Mesendoderm (in vitro differentiated cells): Measurements from ENCODE around the gene HPX.

Experiments used
- DNase-seq: peaks from one replicate; pipeline ENCODE4 v3.0.0; 2013
- H2AK5ac ChIP-seq: 2 replicates; pipeline ENCODE4 v1.6.1; 2013; ENCODE audit warnings: low read length, inconsistent platforms
- H2BK120ac ChIP-seq: 2 replicates; pipeline ENCODE4 v1.6.1; 2013; ENCODE audit warnings: low read depth, mild to moderate bottlenecking, low read length, moderate library complexity, mixed read lengths
- H2BK15ac ChIP-seq: replicated peaks from 2 replicates; pipeline ENCODE4 v1.6.1; 2013; ENCODE audit warnings: low read depth, mild to moderate bottlenecking, moderate library complexity
- H2BK5ac ChIP-seq: 2 replicates; pipeline ENCODE4 v1.6.1; 2013; ENCODE audit warnings: low read length, inconsistent platforms
- H3K18ac ChIP-seq: 2 replicates; pipeline ENCODE4 v1.6.1; 2013; ENCODE audit warnings: mild to moderate bottlenecking, low read length, mixed read lengths
- H3K23ac ChIP-seq: one replicate; pipeline ENCODE4 v1.6.1; 2013; ENCODE audit warnings: low read length
- H3K27ac ChIP-seq: 2 replicates; pipeline ENCODE4 v1.5.1; 2013; ENCODE audit warnings: low read depth, mild to moderate bottlenecking, inconsistent platforms, low read length, moderate library complexity
- H3K27me3 ChIP-seq: 2 replicates; pipeline ENCODE4 v1.6.1; 2013; ENCODE audit warnings: low read length, control low read depth, mild to moderate bottlenecking, inconsistent platforms; ENCODE audit not compliant: insufficient read depth, poor library complexity
- H3K36me3 ChIP-seq: 2 replicates; pipeline ENCODE4 v1.6.1; 2013; ENCODE audit warnings: low read length, inconsistent platforms; ENCODE audit not compliant: control insufficient read depth, insufficient read depth
- H3K4ac ChIP-seq: one replicate; pipeline ENCODE4 v1.6.1; 2013; ENCODE audit warnings: low read depth, mild to moderate bottlenecking, low read length, moderate library complexity
- H3K4me1 ChIP-seq: 2 replicates; pipeline ENCODE4 v1.6.1; 2013; ENCODE audit warnings: low read depth, low read length, inconsistent platforms; ENCODE audit not compliant: control insufficient read depth
- H3K4me2 ChIP-seq: 2 replicates; pipeline ENCODE4 v1.6.1; 2013; ENCODE audit warnings: low read length
- H3K4me3 ChIP-seq: 2 replicates; pipeline ENCODE4 v1.5.1; 2013; ENCODE audit warnings: mild to moderate bottlenecking, low read length
- H3K56ac ChIP-seq: one replicate; pipeline ENCODE4 v1.6.1; 2013; ENCODE audit warnings: low read length
- H3K79me1 ChIP-seq: 2 replicates; pipeline ENCODE4 v1.6.1; 2013; ENCODE audit warnings: low read length, inconsistent platforms
- H3K79me2 ChIP-seq: 2 replicates; pipeline ENCODE4 v1.6.1; 2013; ENCODE audit warnings: mild to moderate bottlenecking, low read length; ENCODE audit not compliant: control insufficient read depth, insufficient read depth
- H3K9ac ChIP-seq: 2 replicates; pipeline ENCODE4 v1.6.1; 2013; ENCODE audit warnings: low read length, inconsistent platforms
- H4K5ac ChIP-seq: one replicate; pipeline ENCODE4 v1.6.1; 2013; ENCODE audit warnings: low read length
- H4K8ac ChIP-seq: one replicate; pipeline ENCODE4 v1.6.1; 2013; ENCODE audit warnings: low read depth, mild to moderate bottlenecking, control low read depth, low read length, moderate library complexity
- WGBS: extraction: QIAGEN DNeasy Blood & Tissue Kit; methylation state at CpG from one replicate; pipeline ENCODE4 v1.1.7; 2013; ENCODE audit warnings: low lambda C conversion rate, missing lambda C conversion rate; ENCODE audit not compliant: insufficient coverage; ENCODE audit errors: extremely low coverage; 5-methylcytosine and 5-hydroxymethylcytosine counted together

HPX gene

GRCh38 chr11:6413791-6414201 lies 27.0 kb downstream of the HPX start:
- no CpG with 5 or more reads among the region's 12 CpGs for WGBS
- no peak overlapping the region for H3K9ac ChIP-seq

GRCh38 chr11:6411594-6412031 lies 29.2 kb downstream of the HPX start:
- H2BK120ac ChIP-seq: no peak overlapping the region
- no peak overlapping the region for H2AK5ac ChIP-seq
- no peak for DNase-seq
- no peak overlapping the region for H2BK15ac ChIP-seq
- no peak overlapping the region for H3K9ac ChIP-seq
- no peak overlapping the region for H2BK5ac ChIP-seq
- no peak overlapping the region for H3K4ac ChIP-seq
- no peaks in the 10 kb centered on the region for H3K4me1 ChIP-seq
- H3K79me1 ChIP-seq: no peaks in the 10 kb centered on the region
- H3K56ac ChIP-seq: no peak overlapping the region
- no peak overlapping the region for H3K4me2 ChIP-seq
- WGBS: no CpG with 5 or more reads among the region's 10 CpGs
- H3K36me3 ChIP-seq: no peaks in the 10 kb centered on the region
- H3K4me3 ChIP-seq: no peak overlapping the region
- no peak overlapping the region for H4K8ac ChIP-seq
- no peaks in the 10 kb centered on the region for H3K27me3 ChIP-seq
- no peak overlapping the region for H3K18ac ChIP-seq
- no peaks in the 10 kb centered on the region for H3K79me2 ChIP-seq
- H3K23ac ChIP-seq: no peak overlapping the region
- H4K5ac ChIP-seq: no peak overlapping the region
- no peak overlapping the region for H3K27ac ChIP-seq

More at GRCh38 chr11:6413791-6414201, 27.0 kb downstream of the HPX start:
- no peak overlapping the region for H3K18ac ChIP-seq
- no peak overlapping the region for H3K56ac ChIP-seq
- H3K4me3 ChIP-seq: no peak overlapping the region
- no peak overlapping the region for H4K5ac ChIP-seq
- H3K27me3 ChIP-seq: no peaks in the 10 kb centered on the region
- H3K4me1 ChIP-seq: peaks cover 2% of the 10 kb centered on the region
- DNase-seq: no peak
- H3K4ac ChIP-seq: no peak overlapping the region
- no peaks in the 10 kb centered on the region for H3K79me1 ChIP-seq
- H2BK15ac ChIP-seq: no peak overlapping the region
- no peak overlapping the region for H3K23ac ChIP-seq
- no peaks in the 10 kb centered on the region for H3K36me3 ChIP-seq
- no peak overlapping the region for H2BK5ac ChIP-seq
- no peak overlapping the region for H2BK120ac ChIP-seq
- no peak overlapping the region for H3K4me2 ChIP-seq
- H2AK5ac ChIP-seq: no peak overlapping the region
- H3K79me2 ChIP-seq: no peaks in the 10 kb centered on the region
- no peak overlapping the region for H4K8ac ChIP-seq
- H3K27ac ChIP-seq: no peak overlapping the region

GRCh38 chr11:6410695-6411430 lies 29.9 kb downstream of the HPX start:
- Histone ChIP-seq H3K27ac (no peak overlapping the region), H2BK5ac (no peak overlapping the region), H2BK120ac (no peak overlapping the region), H3K4ac (no peak overlapping the region), H3K18ac (no peak overlapping the region), H3K56ac (no peak overlapping the region), H3K23ac (no peak overlapping the region), H2AK5ac (no peak overlapping the region), H3K79me1 (no peaks in the 10 kb centered on the region), H2BK15ac (no peak overlapping the region), H4K5ac (no peak overlapping the region), H3K27me3 (no peaks in the 10 kb centered on the region), H3K4me1 (no peaks in the 10 kb centered on the region), H4K8ac (no peak overlapping the region), H3K4me3 (no peak overlapping the region), H3K36me3 (no peaks in the 10 kb centered on the region), H3K4me2 (no peak overlapping the region), H3K79me2 (no peaks in the 10 kb centered on the region), H3K9ac (no peak overlapping the region)
- no peak for DNase-seq
- no CpG with 5 or more reads among the region's 23 CpGs for WGBS

GRCh38 chr11:6406370-6406769 lies 34.4 kb downstream of the HPX start:
- no CpG with 5 or more reads among the region's 2 CpGs for WGBS
- Histone ChIP-seq H3K4me1 (no peaks in the 10 kb centered on the region), H3K79me1 (no peaks in the 10 kb centered on the region), H3K56ac (no peak overlapping the region), H3K4me3 (no peak overlapping the region), H3K4ac (no peak overlapping the region), H2BK15ac (no peak overlapping the region), H3K36me3 (no peaks in the 10 kb centered on the region), H2BK120ac (no peak overlapping the region), H3K23ac (no peak overlapping the region), H3K27me3 (no peaks in the 10 kb centered on the region), H4K5ac (no peak overlapping the region), H3K27ac (no peak overlapping the region), H3K79me2 (no peaks in the 10 kb centered on the region), H4K8ac (no peak overlapping the region), H2BK5ac (no peak overlapping the region), H3K18ac (no peak overlapping the region), H3K4me2 (no peak overlapping the region), H3K9ac (no peak overlapping the region), H2AK5ac (no peak overlapping the region)
- no peak for DNase-seq

GRCh38 chr11:6405846-6406245 lies 34.9 kb downstream of the HPX start:
- H3K9ac ChIP-seq: no peak overlapping the region
- WGBS: 100% methylated on average over 2 of the region's 6 CpGs
- H3K27ac ChIP-seq: no peak overlapping the region

More at GRCh38 chr11:6405846-6406245, 34.9 kb downstream of the HPX start:
- Histone ChIP-seq H3K27me3 (no peaks in the 10 kb centered on the region), H3K4me1 (no peaks in the 10 kb centered on the region), H2BK15ac (no peak overlapping the region), H3K18ac (no peak overlapping the region), H4K5ac (no peak overlapping the region), H3K4me2 (no peak overlapping the region), H2BK5ac (no peak overlapping the region), H3K36me3 (no peaks in the 10 kb centered on the region), H4K8ac (no peak overlapping the region), H3K56ac (no peak overlapping the region), H3K23ac (no peak overlapping the region), H3K79me1 (no peaks in the 10 kb centered on the region), H3K79me2 (no peaks in the 10 kb centered on the region), H3K4me3 (no peak overlapping the region), H2AK5ac (no peak overlapping the region), H2BK120ac (no peak overlapping the region), H3K4ac (no peak overlapping the region)
- no peak for DNase-seq
